CD14-positive monocyte (primary cell): ENCODE measurements around the gene TAC4. TPM values are rescaled to one million over a fixed set of nuclear protein-coding genes. Genes with fewer than 3 reads are reported as not detected.
A peak's percentile ranks its signal among the peaks of the same experiment; 100 is the strongest.

Experiments
- DNase-seq, 3 donors: peaks; one replicate each; pipeline ENCODE4 v3.0.0-alpha.2; 2011 to 2022
- H2AFZ ChIP-seq: 2 replicates; pipeline ENCODE4 v1.6.0; 2012; ENCODE audit warnings: mild to moderate bottlenecking, low read depth, low read length, inconsistent platforms; ENCODE audit not compliant: insufficient read depth, poor library complexity, severe bottlenecking
- H3K27ac ChIP-seq, 2 donors: 1 replicate in 1 of 2; 2 replicates in 1 of 2; pipeline ENCODE4 v1.5.1; 2012 to 2013; ENCODE audit warnings: low read length in 2 of 2, control low read depth in 1 of 2, inconsistent platforms in 1 of 2, low read depth in 1 of 2, mild to moderate bottlenecking in 1 of 2
- H3K27me3 ChIP-seq, 2 donors: one replicate each; pipeline versions ENCODE4 v1.6.0 to v1.6.1; 2011 to 2013; ENCODE audit warnings: low read length in 2 of 2; ENCODE audit not compliant: control insufficient read depth in 2 of 2, insufficient read depth in 2 of 2
- H3K36me3 ChIP-seq, 2 donors: replicated peaks in 1 of 2; 1 replicate in 1 of 2; 2 replicates in 1 of 2; pipeline versions ENCODE4 v1.5.1 to v1.6.1; 2012 to 2013; ENCODE audit warnings: low read length in 2 of 2, control low read depth in 1 of 2, inconsistent platforms in 1 of 2, mild to moderate bottlenecking in 1 of 2; ENCODE audit not compliant: insufficient read depth in 2 of 2, control insufficient read depth in 1 of 2
- H3K4me1 ChIP-seq, 2 donors: 1 replicate in 1 of 2; 2 replicates in 1 of 2; pipeline versions ENCODE4 v1.5.1 to v1.6.1; 2012 to 2013; ENCODE audit warnings: low read length in 2 of 2, control low read depth in 1 of 2, inconsistent platforms in 1 of 2, mild to moderate bottlenecking in 1 of 2, moderate library complexity in 1 of 2; ENCODE audit not compliant: insufficient read depth in 2 of 2, control insufficient read depth in 1 of 2
- H3K4me2 ChIP-seq: replicated peaks from 2 replicates; pipeline ENCODE3; 2012; ENCODE audit warnings: low read length, moderate library complexity, mild to moderate bottlenecking; ENCODE audit not compliant: poor library complexity, severe bottlenecking; ENCODE audit errors: extremely low read depth
- H3K4me3 ChIP-seq, 3 experiments: fragments of 200-600 bp in 1 of 3; sonication (generic) in 1 of 3; replicated peaks in 1 of 3; 1 replicate in 2 of 3; 2 replicates in 1 of 3; pipeline ENCODE4 v1.5.1; 2011 to 2013; ENCODE audit warnings: low read length in 3 of 3, mild to moderate bottlenecking in 3 of 3, control low read depth in 2 of 3, low read depth in 2 of 3, inconsistent platforms in 1 of 3, moderate library complexity in 1 of 3
- H3K79me2 ChIP-seq: 2 replicates; pipeline ENCODE4 v1.6.0; 2012; ENCODE audit warnings: mild to moderate bottlenecking, control low read depth, inconsistent platforms, low read length, moderate library complexity; ENCODE audit not compliant: insufficient read depth
- H3K9ac ChIP-seq: 2 replicates; pipeline ENCODE4 v1.6.0; 2017; ENCODE audit warnings: low read length, mild to moderate bottlenecking; ENCODE audit not compliant: insufficient read depth, poor library complexity, severe bottlenecking
- H3K9me3 ChIP-seq, 2 donors: replicated peaks in 1 of 2; 1 replicate in 1 of 2; 2 replicates in 1 of 2; pipeline versions ENCODE4 v1.5.1 to v1.6.1; 2012 to 2013; ENCODE audit warnings: low read length in 2 of 2, control low read depth in 1 of 2; ENCODE audit not compliant: control insufficient read depth in 1 of 2, insufficient read depth in 1 of 2
- H4K20me1 ChIP-seq: 2 replicates; pipeline ENCODE4 v1.6.0; 2012; ENCODE audit warnings: mild to moderate bottlenecking, low read length, control low read depth, moderate library complexity; ENCODE audit not compliant: insufficient read depth
- H3K27ac Mint-ChIP-seq, 7 donors: one replicate each; pipeline ENCODE4 v1.8.0; 2020; ENCODE audit warnings: mild to moderate bottlenecking in 7 of 7, mixed read lengths in 7 of 7, moderate library complexity in 6 of 7, inconsistent platforms in 2 of 7
- H3K27me3 Mint-ChIP-seq, 3 donors: one replicate each; pipeline ENCODE4 v1.8.0; 2021 to 2022; ENCODE audit warnings: low read depth in 3 of 3, mild to moderate bottlenecking in 3 of 3, mixed read lengths in 3 of 3, moderate library complexity in 3 of 3, inconsistent platforms in 1 of 3
- H3K36me3 Mint-ChIP-seq, 2 donors: one replicate each; pipeline ENCODE4 v1.8.0; 2020; ENCODE audit warnings: mixed read lengths in 2 of 2, inconsistent platforms in 1 of 2, mild to moderate bottlenecking in 1 of 2
- H3K4me1 Mint-ChIP-seq: one replicate; pipeline ENCODE4 v1.8.0; 2020; ENCODE audit warnings: mild to moderate bottlenecking, mixed read lengths
- H3K4me3 Mint-ChIP-seq, 2 donors: one replicate each; pipeline ENCODE4 v1.8.0; 2020; ENCODE audit warnings: mild to moderate bottlenecking in 2 of 2, mixed read lengths in 2 of 2, moderate library complexity in 1 of 2
- H3K9me3 Mint-ChIP-seq, 7 donors: one replicate each; pipeline ENCODE4 v1.8.0; 2020 to 2022; ENCODE audit warnings: mixed read lengths in 7 of 7, mild to moderate bottlenecking in 6 of 7, moderate library complexity in 6 of 7, inconsistent platforms in 2 of 7
- CTCF ChIP-seq: fragments of 200-600 bp; IDR thresholded peaks from one replicate; pipeline ENCODE4 v1.8.0; 2022; ENCODE audit warnings: antibody characterized with exemption, mild to moderate bottlenecking
- WGBS: methylation state at CpG from one replicate; pipeline ENCODE4 v1.1.5; 2013; ENCODE audit warnings: missing lambda C conversion rate; ENCODE audit not compliant: insufficient coverage; 5-methylcytosine and 5-hydroxymethylcytosine counted together
- intact Hi-C, 2 donors: fragments of 100-400 bp; cut with micrococcal nuclease; formaldehyde crosslinking; loops; one replicate each; pipeline versions ENCODE4 v1.15.0 to v1.15.1; 2023
- polyA plus RNA-seq, 3 donors: library from polyadenylated mRNA; depleted of rRNA in 1 of 3; unstranded in 2 of 3; stranded (reverse) in 1 of 3; fragments of 300-500 nt in 2 of 3; fragments of >200 nt in 1 of 3; fragmentation: Illumina TruSeq in 2 of 3; gene quantifications; 1 replicate in 2 of 3; 2 replicates in 1 of 3; pipeline ENCODE4 v1.2.3, GENCODE V29; 2012 to 2021

Gene TAC4
- polyA plus RNA-seq, 3 donors, result not detected

GRCh38 chr17:49853470-49854015 is 5.7 kb upstream of the TAC4 start:
- DNase-seq, result no peak
- 100% methylated on average over 3 of the region's 10 CpGs for WGBS
- no peaks in the 10 kb centered on the region for H4K20me1 ChIP-seq
- no peak overlapping the region for H3K4me3 ChIP-seq
- H3K9me3 ChIP-seq, result no peaks in the 10 kb centered on the region
- H3K36me3 ChIP-seq, result no peaks in the 10 kb centered on the region
- H3K4me1 ChIP-seq, result peaks cover 18 to 24% of the 10 kb centered on the region in 2 donors
- intact Hi-C loops, result loop anchor here in 1 of 2 donors (10.0 kb wide), 1 partner anchor 279 kb away; the partner anchor contains the start of gene NXPH3
- no peaks in the 10 kb centered on the region for H3K36me3 Mint-ChIP-seq
- H3K27ac Mint-ChIP-seq, result peak overlapping the region in 2 of 7 donors; percentile 31 to 37
- H3K4me2 ChIP-seq, result no peak overlapping the region
- peaks cover 14 to 25% (median 19%) of the 10 kb centered on the region in 3 donors for H3K27me3 Mint-ChIP-seq
- no peak overlapping the region for H3K27ac ChIP-seq
- peaks cover 0 to 3% of the 10 kb centered on the region in 2 donors for H3K27me3 ChIP-seq
- no peaks in the 10 kb centered on the region for H3K79me2 ChIP-seq
- no peak for TF ChIP-seq CTCF
- no peak overlapping the region for H3K9ac ChIP-seq
- H3K9me3 Mint-ChIP-seq, result peaks cover 0 to 2% (median 0%) of the 10 kb centered on the region in 7 donors
- H2AFZ ChIP-seq, result no peak overlapping the region
- H3K4me3 Mint-ChIP-seq, result no peak overlapping the region
- peaks cover 26% of the 10 kb centered on the region for H3K4me1 Mint-ChIP-seq

GRCh38 chr17:49851387-49852291 is 3.8 kb upstream of the TAC4 start:
- Histone ChIP-seq H3K27me3 (peaks cover 0 to 3% of the 10 kb centered on the region in 2 donors), H3K27ac (peak overlapping the region; percentile 27 to 74), H3K4me1 (peaks cover 18 to 22% of the 10 kb centered on the region in 2 donors), H3K9me3 (no peaks in the 10 kb centered on the region), H2AFZ (peak overlapping the region; percentile 91), H3K4me2 (peak overlapping the region; percentile 87), H4K20me1 (no peaks in the 10 kb centered on the region), H3K79me2 (no peaks in the 10 kb centered on the region), H3K36me3 (peaks cover 4 to 10% of the 10 kb centered on the region in 2 donors), H3K9ac (peak overlapping the region; percentile 72), H3K4me3 (peak overlapping the region; percentile 45 to 95 (median 72))
- peak; percentile 46 to 55 (median 52) for DNase-seq
- peaks cover 22% of the 10 kb centered on the region for H3K4me1 Mint-ChIP-seq
- peak overlapping the region; percentile 94 to 95 for H3K4me3 Mint-ChIP-seq
- H3K27me3 Mint-ChIP-seq, result peaks cover 13 to 28% (median 23%) of the 10 kb centered on the region in 3 donors
- peak; percentile 90 for TF ChIP-seq CTCF
- peaks cover 8 to 14% of the 10 kb centered on the region in 2 donors for H3K36me3 Mint-ChIP-seq
- peak overlapping the region; percentile 43 to 89 (median 83) for H3K27ac Mint-ChIP-seq
- 2% methylated on average over 46 of the region's 55 CpGs for WGBS
- intact Hi-C loops, result loop anchor here (2.0 to 10.0 kb wide), 2 partner anchors 277 to 283 kb away; partner anchors contain the start of gene NXPH3 (in 1 of the 2)
- peaks cover 0 to 2% (median 0%) of the 10 kb centered on the region in 7 donors for H3K9me3 Mint-ChIP-seq
